ENCODE data around the gene SOX6.

DNA sequence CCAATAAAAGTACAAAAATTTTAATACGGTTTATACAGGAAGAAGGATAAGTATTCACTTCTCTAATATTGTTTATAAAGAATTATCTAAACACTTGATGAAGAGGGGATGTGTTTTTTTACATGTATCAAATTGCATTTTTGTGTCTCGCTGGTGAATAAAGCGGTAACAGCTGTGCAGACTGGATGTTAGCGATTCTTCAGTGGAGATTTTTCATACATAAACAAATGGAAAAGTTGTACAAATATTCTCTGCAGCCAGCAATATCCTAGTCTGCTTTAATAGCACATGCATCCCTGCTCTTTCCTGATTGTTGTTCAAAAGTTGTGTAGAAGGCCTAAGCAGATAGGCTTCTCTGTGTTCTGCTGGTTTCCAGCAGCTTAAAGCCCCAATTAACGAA, 369.3 kb downstream of the SOX6 start:
- TF ChIP-seq, protein P1, sequence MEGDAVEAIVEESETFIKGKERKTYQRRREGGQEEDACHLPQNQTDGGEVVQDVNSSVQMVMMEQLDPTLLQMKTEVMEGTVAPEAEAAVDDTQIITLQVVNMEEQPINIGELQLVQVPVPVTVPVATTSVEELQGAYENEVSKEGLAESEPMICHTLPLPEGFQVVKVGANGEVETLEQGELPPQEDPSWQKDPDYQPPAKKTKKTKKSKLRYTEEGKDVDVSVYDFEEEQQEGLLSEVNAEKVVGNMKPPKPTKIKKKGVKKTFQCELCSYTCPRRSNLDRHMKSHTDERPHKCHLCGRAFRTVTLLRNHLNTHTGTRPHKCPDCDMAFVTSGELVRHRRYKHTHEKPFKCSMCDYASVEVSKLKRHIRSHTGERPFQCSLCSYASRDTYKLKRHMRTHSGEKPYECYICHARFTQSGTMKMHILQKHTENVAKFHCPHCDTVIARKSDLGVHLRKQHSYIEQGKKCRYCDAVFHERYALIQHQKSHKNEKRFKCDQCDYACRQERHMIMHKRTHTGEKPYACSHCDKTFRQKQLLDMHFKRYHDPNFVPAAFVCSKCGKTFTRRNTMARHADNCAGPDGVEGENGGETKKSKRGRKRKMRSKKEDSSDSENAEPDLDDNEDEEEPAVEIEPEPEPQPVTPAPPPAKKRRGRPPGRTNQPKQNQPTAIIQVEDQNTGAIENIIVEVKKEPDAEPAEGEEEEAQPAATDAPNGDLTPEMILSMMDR (IDR thresholded peaks at IDR 0.05) = no peak
- no peak for TF ChIP-seq POLR2A (IDR thresholded peaks at IDR 0.05)
